GM21528 (cell line): ENCODE data around the gene C5AR2.
"Not testable (repeated sequence)": the region's sequence is repeated elsewhere in the genome, so short reads cannot be mapped to it uniquely, and the experiment has no call there.

Experiments
- ATAC-seq: cut with Tn5 transposase; IDR thresholded peaks from one replicate; pipeline ENCODE4 v1.9.1; 2021; ENCODE audit warnings: mild to moderate bottlenecking, moderate library complexity; ENCODE audit not compliant: unreplicated experiment, low FRiP score

The C5AR2 gene

GRCh38 chr19:47322058-47322457 lies 9.9 kb upstream of the C5AR2 start:
- ATAC-seq, result no peak

GRCh38 chr19:47323409-47323808 lies 8.6 kb upstream of the C5AR2 start:
- ATAC-seq, result no peak

- ATAC-seq, result no peak
Observed at GRCh38 chr19:47323872-47324271, 8.1 kb upstream of the C5AR2 start.

- no peak for ATAC-seq
Observed at GRCh38 chr19:47324502-47324901, 7.5 kb upstream of the C5AR2 start.

- ATAC-seq, result no peak
Observed at GRCh38 chr19:47330466-47330869, 1.5 kb upstream of the C5AR2 start.

GRCh38 chr19:47331490-47331889 lies 485 bp upstream of the C5AR2 start:
- no peak for ATAC-seq

- ATAC-seq, result not testable (repeated sequence)
Observed at GRCh38 chr19:47336765-47337718, 5.1 kb downstream of the C5AR2 start.

- ATAC-seq, result no peak
Observed at GRCh38 chr19:47339196-47339880, 7.4 kb downstream of the C5AR2 start.

GRCh38 chr19:47340477-47341208 lies 8.7 kb downstream of the C5AR2 start:
- ATAC-seq, result no peak

- no peak for ATAC-seq
Observed at GRCh38 chr19:47341734-47342133, 9.8 kb downstream of the C5AR2 start.

- ATAC-seq, result no peak
Observed at GRCh38 chr19:47343194-47343802, 11.3 kb downstream of the C5AR2 start.

GRCh38 chr19:47344425-47344824 lies 12.4 kb downstream of the C5AR2 start:
- ATAC-seq, result no peak

GRCh38 chr19:47346024-47346423 lies 14.0 kb downstream of the C5AR2 start:
- ATAC-seq, result not testable (repeated sequence)

- ATAC-seq, result peak; percentile 91
Observed at GRCh38 chr19:47348819-47349795, 17.1 kb downstream of the C5AR2 start, which contains the start of gene DHX34. Gene DHX34, plus strand, starts transcription at chr19:47349315. Its CDS starts 3,716 bp downstream, at chr19:47353031.

- no peak for ATAC-seq
Observed at GRCh38 chr19:47350630-47351029, 18.7 kb downstream of the C5AR2 start.

- ATAC-seq, result no peak
Observed at GRCh38 chr19:47351548-47351947, 19.6 kb downstream of the C5AR2 start.

- no peak for ATAC-seq
Observed at GRCh38 chr19:47352095-47352494, 20.1 kb downstream of the C5AR2 start.

GRCh38 chr19:47353307-47353712 lies 21.3 kb downstream of the C5AR2 start:
- ATAC-seq, result no peak

- ATAC-seq, result no peak
Observed at GRCh38 chr19:47356900-47357299, 24.9 kb downstream of the C5AR2 start.
